Activated CD8-positive, alpha-beta T cell treated with anti-CD3 and anti-CD28 coated beads, Interleukin-2, amount 10 ng/mL, durations not matched to agents 7 days and 5 days (primary cell): ENCODE results near the gene TTLL12. TPM values are rescaled to one million over a fixed set of nuclear protein-coding genes. Genes with fewer than 3 reads are reported as not detected.

Experiments used
- total RNA-seq, 2 experiments: library from RNA; stranded (reverse); gene quantifications; one replicate each; pipeline ENCODE4 v1.2.3, GENCODE V29; 2021

Gene TTLL12
- total RNA-seq, 2 experiments from 2014 or later, result 49.3 to 52.9 TPM

Other genes starting within 250 kb of the TTLL12 start
- gene PACSIN2, start 172.0 kb downstream of the TTLL12 start, total RNA-seq, result 10 to 100 TPM; 27.5 to 30.8 TPM
- gene TTLL1, start 97.7 kb downstream of the TTLL12 start, total RNA-seq, result 1 to 10 TPM; 8.0 to 8.7 TPM
- 1 to 10 TPM; 1.7 to 2.0 TPM for gene BIK, start 76.4 kb downstream of the TTLL12 start, total RNA-seq
- 10 to 100 TPM; 10.9 to 11.6 TPM for gene MCAT, start 43.7 kb downstream of the TTLL12 start, total RNA-seq
- 10 to 100 TPM; 90.0 to 91.8 TPM for gene TSPO, start 35.6 kb downstream of the TTLL12 start, total RNA-seq
- gene SCUBE1, start 156.2 kb upstream of the TTLL12 start, total RNA-seq, result under 1 TPM in 1 of 2 experiments, not detected in 1; 0.03 TPM
- not detected for gene MPPED1, start 224.9 kb upstream of the TTLL12 start, total RNA-seq